Sigmoid colon (tissue), 4 donors: ENCODE measurements around the gene DOK6.

Source experiments
- EP300 ChIP-seq, 4 donors: sonication (generic); formaldehyde crosslinking; IDR thresholded peaks; one replicate each; pipeline ENCODE4 v1.6.1; 2017; ENCODE audit warnings: antibody characterized with exemption in 4 of 4
- POLR2AphosphoS5 ChIP-seq, 4 donors: sonication (generic); formaldehyde crosslinking; IDR thresholded peaks; one replicate each; pipeline ENCODE4 v1.6.1; 2017; ENCODE audit warnings: antibody characterized with exemption in 4 of 4
- TF ChIP-seq, protein P1 (sequence below), 4 experiments: fragments of 450-650 bp in 3 of 4; fragments of 200-600 bp in 1 of 4; IDR thresholded peaks; one replicate each; pipeline ENCODE4 v1.5.1; 2016 to 2019; ENCODE audit warnings: antibody characterized with exemption in 4 of 4, mild to moderate bottlenecking in 3 of 4, moderate library complexity in 2 of 4

DNA sequence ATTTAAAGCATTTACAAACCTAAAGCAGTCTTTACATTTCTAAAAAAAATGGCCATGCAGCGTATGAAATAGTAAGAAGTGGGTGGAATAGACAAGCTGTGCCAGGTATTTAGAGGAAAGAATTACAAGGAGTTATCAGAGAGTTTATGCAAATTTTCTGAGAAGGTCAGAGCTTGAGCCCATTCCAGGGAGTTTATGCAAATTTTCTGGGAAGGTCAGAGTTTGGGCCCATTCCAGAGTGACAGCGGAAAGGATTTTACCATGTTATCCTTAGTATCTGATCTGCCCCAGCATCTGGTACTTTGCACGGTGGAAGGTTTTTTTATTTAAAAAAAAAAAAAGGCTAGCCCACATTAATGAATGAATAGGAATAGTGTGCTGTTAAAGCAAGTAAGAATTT, 1.4 kb upstream of the DOK6 start:
- TF ChIP-seq, protein P1, sequence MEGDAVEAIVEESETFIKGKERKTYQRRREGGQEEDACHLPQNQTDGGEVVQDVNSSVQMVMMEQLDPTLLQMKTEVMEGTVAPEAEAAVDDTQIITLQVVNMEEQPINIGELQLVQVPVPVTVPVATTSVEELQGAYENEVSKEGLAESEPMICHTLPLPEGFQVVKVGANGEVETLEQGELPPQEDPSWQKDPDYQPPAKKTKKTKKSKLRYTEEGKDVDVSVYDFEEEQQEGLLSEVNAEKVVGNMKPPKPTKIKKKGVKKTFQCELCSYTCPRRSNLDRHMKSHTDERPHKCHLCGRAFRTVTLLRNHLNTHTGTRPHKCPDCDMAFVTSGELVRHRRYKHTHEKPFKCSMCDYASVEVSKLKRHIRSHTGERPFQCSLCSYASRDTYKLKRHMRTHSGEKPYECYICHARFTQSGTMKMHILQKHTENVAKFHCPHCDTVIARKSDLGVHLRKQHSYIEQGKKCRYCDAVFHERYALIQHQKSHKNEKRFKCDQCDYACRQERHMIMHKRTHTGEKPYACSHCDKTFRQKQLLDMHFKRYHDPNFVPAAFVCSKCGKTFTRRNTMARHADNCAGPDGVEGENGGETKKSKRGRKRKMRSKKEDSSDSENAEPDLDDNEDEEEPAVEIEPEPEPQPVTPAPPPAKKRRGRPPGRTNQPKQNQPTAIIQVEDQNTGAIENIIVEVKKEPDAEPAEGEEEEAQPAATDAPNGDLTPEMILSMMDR (IDR thresholded peaks at IDR 0.05), result no peak
- TF ChIP-seq EP300 (IDR thresholded peaks at IDR 0.05) (no peak), POLR2AphosphoS5 (IDR thresholded peaks at IDR 0.05) (no peak)
